GM12892 (cell line): ENCODE measurements around the gene RBP3.

Source experiments
- POLR2A ChIP-seq: IDR thresholded peaks from 2 replicates; pipeline ENCODE4 v1.6.1; 2011; ENCODE audit warnings: low read depth, low read length, control low read depth
- POLR2AphosphoS5 ChIP-seq: IDR thresholded peaks from 2 replicates; pipeline ENCODE4 v1.6.1; 2011; ENCODE audit warnings: low read depth, low read length, control low read depth
- TAF1 ChIP-seq: IDR thresholded peaks from 2 replicates; pipeline ENCODE4 v1.6.1; 2011; ENCODE audit warnings: low read depth, mild to moderate bottlenecking, control low read depth, low read length, borderline replicate concordance

- no peak for TF ChIP-seq POLR2A
- no peak for TF ChIP-seq TAF1
- no peak for TF ChIP-seq POLR2AphosphoS5
Measured at GRCh38 chr10:47348138-47348651, at the start of gene RBP3.
